ENCODE data around the gene UBR2. TPM values are rescaled to one million over a fixed set of nuclear protein-coding genes. Genes with fewer than 3 reads are reported as not detected.

The UBR2 gene
- total RNA-seq, 1 donor from 2014 or later: 16.6 TPM

DNA sequence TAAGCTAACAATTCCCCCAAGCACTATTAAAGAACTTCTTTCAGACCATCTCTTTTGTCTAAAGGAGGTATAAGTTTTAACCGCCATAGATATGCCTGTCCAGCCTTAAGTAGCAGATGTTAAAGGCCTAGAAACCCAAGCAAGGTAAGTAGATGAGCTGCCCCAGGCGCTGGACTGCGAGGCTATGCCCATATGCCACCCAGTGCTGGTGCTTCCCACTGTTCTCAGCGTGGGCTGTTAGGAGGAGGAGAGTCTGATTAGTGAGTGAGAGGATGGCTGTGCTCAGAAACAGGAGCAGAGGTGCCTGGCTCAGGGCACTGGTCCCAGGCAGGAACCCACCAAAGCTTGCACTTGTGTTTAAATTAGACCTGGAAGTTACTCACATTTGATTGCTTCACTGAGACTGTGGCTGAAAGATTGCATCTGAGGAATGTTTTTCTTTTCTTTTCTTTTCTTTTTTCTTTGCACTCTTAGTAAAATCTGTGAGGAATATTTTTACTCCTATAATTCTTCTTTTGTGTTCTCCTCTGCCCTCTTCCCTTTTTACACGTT lies 126.4 kb downstream of the UBR2 start:
- no peaks in the 10 kb centered on the region for H3K27me3 ChIP-seq (ENCODE audit: control insufficient read depth, insufficient read depth, low read length)
- H3K4me3 ChIP-seq (ENCODE audit: low read depth, low read length): no peak overlapping the region
- peaks cover 10% of the 10 kb centered on the region for H3K36me3 ChIP-seq (ENCODE audit: control insufficient read depth, insufficient read depth, low read length)
- TF ChIP-seq, protein P1, sequence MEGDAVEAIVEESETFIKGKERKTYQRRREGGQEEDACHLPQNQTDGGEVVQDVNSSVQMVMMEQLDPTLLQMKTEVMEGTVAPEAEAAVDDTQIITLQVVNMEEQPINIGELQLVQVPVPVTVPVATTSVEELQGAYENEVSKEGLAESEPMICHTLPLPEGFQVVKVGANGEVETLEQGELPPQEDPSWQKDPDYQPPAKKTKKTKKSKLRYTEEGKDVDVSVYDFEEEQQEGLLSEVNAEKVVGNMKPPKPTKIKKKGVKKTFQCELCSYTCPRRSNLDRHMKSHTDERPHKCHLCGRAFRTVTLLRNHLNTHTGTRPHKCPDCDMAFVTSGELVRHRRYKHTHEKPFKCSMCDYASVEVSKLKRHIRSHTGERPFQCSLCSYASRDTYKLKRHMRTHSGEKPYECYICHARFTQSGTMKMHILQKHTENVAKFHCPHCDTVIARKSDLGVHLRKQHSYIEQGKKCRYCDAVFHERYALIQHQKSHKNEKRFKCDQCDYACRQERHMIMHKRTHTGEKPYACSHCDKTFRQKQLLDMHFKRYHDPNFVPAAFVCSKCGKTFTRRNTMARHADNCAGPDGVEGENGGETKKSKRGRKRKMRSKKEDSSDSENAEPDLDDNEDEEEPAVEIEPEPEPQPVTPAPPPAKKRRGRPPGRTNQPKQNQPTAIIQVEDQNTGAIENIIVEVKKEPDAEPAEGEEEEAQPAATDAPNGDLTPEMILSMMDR (IDR thresholded peaks at IDR 0.05; ENCODE audit: insufficient read depth, low read length, severe bottlenecking): no peak
- no peak for FAIRE-seq
- DNase-seq (ENCODE audit: low read depth): no peak

DNA sequence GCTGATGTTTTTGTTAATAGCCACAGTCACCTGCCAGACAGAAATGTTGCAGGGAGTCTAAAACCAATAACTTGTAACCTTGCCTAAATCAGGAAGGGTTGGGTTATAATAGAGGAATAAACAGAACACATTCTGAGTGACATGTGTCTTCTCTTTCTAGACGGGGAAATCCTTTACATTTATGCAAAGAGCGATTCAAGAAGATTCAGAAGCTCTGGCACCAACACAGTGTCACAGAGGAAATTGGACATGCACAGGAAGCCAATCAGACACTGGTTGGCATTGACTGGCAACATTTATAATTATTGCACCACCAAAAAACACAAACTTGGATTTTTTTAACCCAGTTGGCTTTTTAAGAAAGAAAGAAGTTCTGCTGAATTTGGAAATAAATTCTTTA lies 127.0 kb downstream of the UBR2 start:
- TF ChIP-seq, protein P1 (IDR thresholded peaks at IDR 0.05; ENCODE audit: insufficient read depth, low read length, severe bottlenecking): no peak
- FAIRE-seq (no peak), DNase-seq (ENCODE audit: low read depth) (no peak)
- Histone ChIP-seq H3K27me3 (ENCODE audit: control insufficient read depth, insufficient read depth, low read length) (no peaks in the 10 kb centered on the region), H3K36me3 (ENCODE audit: control insufficient read depth, insufficient read depth, low read length) (peaks cover 10% of the 10 kb centered on the region), H3K4me3 (ENCODE audit: low read depth, low read length) (no peak overlapping the region)

DNA sequence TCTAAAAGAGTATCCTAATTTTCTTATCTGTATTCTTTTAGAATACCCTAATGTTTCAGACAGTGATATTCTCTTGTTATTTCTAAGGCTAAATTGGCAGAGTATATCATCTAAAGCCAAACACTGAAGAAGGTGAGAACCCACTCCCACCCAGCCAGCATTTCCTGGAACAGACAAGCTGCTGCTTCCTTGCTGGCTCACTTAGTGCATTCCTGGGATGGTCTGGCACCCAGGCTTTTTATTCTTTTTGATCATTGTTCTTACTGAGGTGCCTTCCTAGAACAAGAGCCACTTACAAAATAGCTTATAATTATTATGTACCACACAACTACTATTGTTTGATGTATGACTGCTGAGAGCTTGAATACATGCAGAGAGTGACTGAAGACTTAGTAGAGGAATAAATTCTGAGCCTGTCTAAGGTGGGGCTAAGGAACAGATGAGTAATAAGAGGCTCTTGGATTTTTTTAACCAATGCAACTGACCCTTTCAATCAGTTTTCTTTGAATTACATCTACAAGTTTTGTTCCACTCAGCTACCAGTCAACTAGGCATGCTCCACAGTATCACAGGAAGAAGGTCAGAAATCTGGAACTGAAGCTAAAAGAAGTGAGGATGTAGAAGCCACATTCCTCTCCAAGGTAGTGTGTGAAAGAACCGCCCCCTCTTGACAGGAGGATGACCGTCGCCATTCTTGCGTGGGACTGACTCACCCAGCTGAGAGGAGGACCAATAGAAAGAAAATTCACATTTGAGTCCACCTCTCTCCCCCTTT lies 128.5 kb downstream of the UBR2 start:
- no peak for FAIRE-seq
- Histone ChIP-seq H3K27me3 (ENCODE audit: control insufficient read depth, insufficient read depth, low read length) (no peaks in the 10 kb centered on the region), H3K4me3 (ENCODE audit: low read depth, low read length) (no peak overlapping the region), H3K36me3 (ENCODE audit: control insufficient read depth, insufficient read depth, low read length) (peaks cover 10% of the 10 kb centered on the region)
- TF ChIP-seq, protein P1 (IDR thresholded peaks at IDR 0.05; ENCODE audit: insufficient read depth, low read length, severe bottlenecking): no peak
- DNase-seq (ENCODE audit: low read depth): peak; percentile 83

DNA sequence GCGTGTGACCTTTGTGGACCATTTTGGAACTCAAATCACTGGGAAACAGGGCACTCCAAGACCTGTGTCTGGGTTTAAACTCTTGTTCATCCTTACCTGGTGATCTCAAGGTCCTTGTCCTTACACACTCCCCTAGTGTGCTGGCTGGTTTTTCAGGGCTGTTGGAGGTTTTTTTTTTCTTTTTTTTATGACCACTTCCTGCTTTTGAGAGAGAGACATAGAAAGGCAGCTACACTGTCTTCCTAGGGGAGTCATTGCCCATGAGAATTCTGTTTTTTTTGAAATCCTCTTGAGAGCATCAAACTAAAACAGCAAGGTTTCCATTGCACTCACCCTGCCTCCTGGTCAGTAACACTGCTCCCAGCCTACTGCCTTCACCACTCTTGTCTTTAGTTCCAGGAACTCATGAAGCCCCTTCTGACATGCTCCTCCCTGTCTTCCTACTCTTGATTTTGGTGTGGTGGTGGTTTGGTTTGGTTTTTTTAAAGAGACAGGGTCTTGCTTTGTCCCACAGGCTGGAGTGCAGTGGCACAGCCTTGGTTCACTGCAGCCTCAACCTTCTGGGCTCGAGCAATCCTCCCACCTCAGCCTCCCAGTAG lies 130.0 kb downstream of the UBR2 start:
- H3K4me3 ChIP-seq (ENCODE audit: low read depth, low read length): no peak overlapping the region
- peaks cover 8% of the 10 kb centered on the region for H3K36me3 ChIP-seq (ENCODE audit: control insufficient read depth, insufficient read depth, low read length)
- TF ChIP-seq, protein P1 (IDR thresholded peaks at IDR 0.05; ENCODE audit: insufficient read depth, low read length, severe bottlenecking): no peak
- FAIRE-seq: no peak
- no peaks in the 10 kb centered on the region for H3K27me3 ChIP-seq (ENCODE audit: control insufficient read depth, insufficient read depth, low read length)
- DNase-seq (ENCODE audit: low read depth): no peak

DNA sequence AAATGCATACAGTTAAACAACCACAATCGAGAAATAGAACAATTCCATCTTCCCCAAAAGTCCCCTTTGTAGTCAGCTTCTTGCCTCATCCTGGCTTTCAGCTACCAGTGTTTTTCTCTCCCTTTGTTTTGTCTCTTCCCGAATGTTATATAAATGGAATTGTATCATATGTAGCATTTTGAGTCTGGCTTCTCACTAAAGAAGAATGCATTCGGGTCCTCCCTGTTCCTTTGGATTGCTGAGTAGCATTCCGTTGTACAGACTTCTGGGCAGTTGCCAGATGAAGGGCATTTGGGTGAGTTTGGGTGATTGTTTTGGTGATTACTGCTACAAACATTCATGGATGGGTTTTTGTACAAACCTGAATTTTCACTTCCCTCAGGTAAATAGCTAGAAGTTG lies 130.8 kb downstream of the UBR2 start:
- DNase-seq (ENCODE audit: low read depth): no peak
- TF ChIP-seq, protein P1 (IDR thresholded peaks at IDR 0.05; ENCODE audit: insufficient read depth, low read length, severe bottlenecking): no peak
- Histone ChIP-seq H3K36me3 (ENCODE audit: control insufficient read depth, insufficient read depth, low read length) (peaks cover 5% of the 10 kb centered on the region), H3K4me3 (ENCODE audit: low read depth, low read length) (no peak overlapping the region), H3K27me3 (ENCODE audit: control insufficient read depth, insufficient read depth, low read length) (no peaks in the 10 kb centered on the region)
- no peak for FAIRE-seq
